H9 (cell line): ENCODE measurements around the gene NUP160. TPM values are rescaled to one million over a fixed set of nuclear protein-coding genes. Genes with fewer than 3 reads are reported as not detected.

Source experiments
- DNase-seq: peaks from one replicate; pipeline ENCODE4 v3.0.0-alpha.2; 2017
- H2AFZ ChIP-seq: one replicate; pipeline ENCODE4 v1.6.1; 2013; ENCODE audit warnings: mild to moderate bottlenecking, low read length, control low read depth, moderate library complexity
- H2AK5ac ChIP-seq: 2 replicates; pipeline ENCODE4 v1.6.1; 2013; ENCODE audit warnings: low read length, control low read depth, mixed read lengths; ENCODE audit not compliant: insufficient read length
- H2BK120ac ChIP-seq: one replicate; pipeline ENCODE4 v1.6.1; 2013; ENCODE audit warnings: low read depth, mild to moderate bottlenecking, low read length, control low read depth, inconsistent platforms; ENCODE audit not compliant: poor library complexity, severe bottlenecking
- H2BK12ac ChIP-seq: 2 replicates; pipeline ENCODE4 v1.6.1; 2013; ENCODE audit warnings: low read length, control low read depth, mixed read lengths, low read depth; ENCODE audit not compliant: insufficient read length
- H2BK15ac ChIP-seq: 2 replicates; pipeline ENCODE4 v1.6.1; 2013; ENCODE audit warnings: low read depth, low read length, control low read depth
- H2BK20ac ChIP-seq: one replicate; pipeline ENCODE4 v1.6.1; 2013; ENCODE audit warnings: low read depth, mild to moderate bottlenecking, low read length, control low read depth, inconsistent platforms; ENCODE audit not compliant: poor library complexity, severe bottlenecking
- H2BK5ac ChIP-seq: 2 replicates; pipeline ENCODE4 v1.6.1; 2013; ENCODE audit warnings: low read length, control low read depth, mixed read lengths; ENCODE audit not compliant: insufficient read length
- H3K14ac ChIP-seq: 2 replicates; pipeline ENCODE4 v1.6.1; 2013; ENCODE audit warnings: low read length, control low read depth; ENCODE audit not compliant: insufficient read depth
- H3K18ac ChIP-seq: 2 replicates; pipeline ENCODE4 v1.6.1; 2013; ENCODE audit warnings: low read depth, mild to moderate bottlenecking, mixed read lengths, low read length, control low read depth; ENCODE audit not compliant: insufficient read length
- H3K23ac ChIP-seq: 2 replicates; pipeline ENCODE4 v1.6.1; 2013; ENCODE audit warnings: low read length, control low read depth, mixed read lengths, low read depth; ENCODE audit not compliant: insufficient read length
- H3K23me2 ChIP-seq: 2 replicates; pipeline ENCODE4 v1.6.1; 2013; ENCODE audit warnings: low read depth, mild to moderate bottlenecking, mixed read lengths, low read length, control low read depth; ENCODE audit not compliant: insufficient read length, poor library complexity, severe bottlenecking
- H3K27ac ChIP-seq: 2 replicates; pipeline ENCODE4 v1.5.1; 2013; ENCODE audit warnings: low read length, control low read depth, mixed read lengths, low read depth; ENCODE audit not compliant: insufficient read length
- H3K27me3 ChIP-seq: 2 replicates; pipeline ENCODE4 v1.6.1; 2013; ENCODE audit warnings: low read length, control low read depth, inconsistent platforms; ENCODE audit not compliant: insufficient read depth
- H3K4ac ChIP-seq: 2 replicates; pipeline ENCODE4 v1.6.1; 2013; ENCODE audit warnings: low read depth, mild to moderate bottlenecking, control low read depth, inconsistent platforms, low read length, moderate library complexity
- H3K4me1 ChIP-seq: 2 replicates; pipeline ENCODE4 v1.6.1; 2013; ENCODE audit warnings: low read length, control low read depth, inconsistent platforms; ENCODE audit not compliant: insufficient read depth
- H3K4me2 ChIP-seq: 2 replicates; pipeline ENCODE4 v1.6.1; 2013; ENCODE audit warnings: low read length, control low read depth, mixed read lengths; ENCODE audit not compliant: insufficient read length, insufficient read depth
- H3K56ac ChIP-seq: 2 replicates; pipeline ENCODE4 v1.6.1; 2013; ENCODE audit warnings: low read depth, mild to moderate bottlenecking, mixed read lengths, low read length, control low read depth; ENCODE audit not compliant: insufficient read length
- H3K79me1 ChIP-seq: 2 replicates; pipeline ENCODE4 v1.6.1; 2013; ENCODE audit warnings: low read depth, mild to moderate bottlenecking, moderate library complexity, low read length, control low read depth, inconsistent platforms; ENCODE audit not compliant: insufficient read depth, poor library complexity, severe bottlenecking
- H3K79me2 ChIP-seq: 2 replicates; pipeline ENCODE4 v1.6.1; 2013; ENCODE audit warnings: low read length, control low read depth, inconsistent platforms; ENCODE audit not compliant: insufficient read depth
- H3K9ac ChIP-seq: 2 replicates; pipeline ENCODE4 v1.6.1; 2013; ENCODE audit warnings: low read length, control low read depth, mixed read lengths; ENCODE audit not compliant: insufficient read length; ENCODE audit errors: extremely low read depth
- H3K9me3 ChIP-seq: one replicate; pipeline ENCODE4 v1.6.1; 2013; ENCODE audit warnings: low read depth, low read length, inconsistent platforms; ENCODE audit not compliant: control insufficient read depth
- H3T11ph ChIP-seq: one replicate; pipeline ENCODE4 v1.6.1; 2013; ENCODE audit warnings: mild to moderate bottlenecking, low read length, control low read depth, inconsistent platforms
- H4K20me1 ChIP-seq: one replicate; pipeline ENCODE4 v1.6.1; 2013; ENCODE audit not compliant: control insufficient read depth, insufficient read length, insufficient read depth
- H4K5ac ChIP-seq: 2 replicates; pipeline ENCODE4 v1.6.1; 2013; ENCODE audit warnings: low read depth, mild to moderate bottlenecking, mixed read lengths, low read length, control low read depth; ENCODE audit not compliant: insufficient read length
- H4K8ac ChIP-seq: replicated peaks from 2 replicates; pipeline ENCODE4 v1.6.1; 2013; ENCODE audit warnings: low read length, control low read depth, mixed read lengths, low read depth; ENCODE audit not compliant: insufficient read length
- H4K91ac ChIP-seq: 2 replicates; pipeline ENCODE4 v1.6.1; 2013; ENCODE audit warnings: low read depth, mild to moderate bottlenecking, moderate library complexity, mixed read lengths, low read length, control low read depth; ENCODE audit not compliant: insufficient read length
- H3K27ac Mint-ChIP-seq, 3 experiments: 2 replicates in 2 of 3; 3 replicates in 1 of 3; pipeline ENCODE4 v1.8.0; 2020 to 2021; ENCODE audit warnings: mixed read lengths in 3 of 3, mild to moderate bottlenecking in 1 of 3, moderate library complexity in 1 of 3
- H3K27me3 Mint-ChIP-seq: 2 replicates; pipeline ENCODE4 v1.8.0; 2021; ENCODE audit warnings: low read depth, mild to moderate bottlenecking, moderate library complexity, mixed read lengths
- H3K36me3 Mint-ChIP-seq, 3 experiments: 2 replicates in 2 of 3; 3 replicates in 1 of 3; pipeline ENCODE4 v1.8.0; 2020 to 2021; ENCODE audit warnings: low read depth in 3 of 3, mixed read lengths in 3 of 3; ENCODE audit not compliant: insufficient read depth in 1 of 3
- H3K4me1 Mint-ChIP-seq, 2 experiments: 2 replicates each; pipeline ENCODE4 v1.8.0; 2020; ENCODE audit warnings: mixed read lengths in 2 of 2
- H3K4me3 Mint-ChIP-seq, 2 experiments: 2 replicates in 1 of 2; 3 replicates in 1 of 2; pipeline ENCODE4 v1.8.0; 2020 to 2021; ENCODE audit warnings: mild to moderate bottlenecking in 2 of 2, mixed read lengths in 2 of 2, moderate library complexity in 1 of 2
- H3K9me3 Mint-ChIP-seq, 2 experiments: 2 replicates in 1 of 2; 3 replicates in 1 of 2; pipeline ENCODE4 v1.8.0; 2020; ENCODE audit warnings: mild to moderate bottlenecking in 2 of 2, mixed read lengths in 2 of 2, moderate library complexity in 1 of 2
- CTCF ChIP-seq: fragments of 200-600 bp; sonication (generic); conservative IDR thresholded peaks from 3 replicates; pipeline ENCODE4 v1.8.0; 2021; ENCODE audit warnings: antibody characterized with exemption, mild to moderate bottlenecking
- WGBS: extraction: QIAGEN DNeasy Blood & Tissue Kit; methylation state at CpG from one replicate; pipeline ENCODE4 v1.1.7; 2013; ENCODE audit warnings: missing lambda C conversion rate, low lambda C conversion rate, mixed read lengths; ENCODE audit not compliant: insufficient read length; ENCODE audit errors: extremely low coverage; 5-methylcytosine and 5-hydroxymethylcytosine counted together
- total RNA-seq: library from RNA; stranded (reverse); gene quantifications from 2 replicates; pipeline ENCODE4 v1.2.1, GENCODE V29; 2021

Gene NUP160
- total RNA-seq, 1 experiment from 2014 or later, result 86.1 TPM

GRCh38 chr11:47861728-47862127 lies 13.6 kb upstream of the NUP160 start:
- no peaks in the 10 kb centered on the region for H3K27me3 Mint-ChIP-seq
- Histone ChIP-seq H3T11ph (no peak overlapping the region), H3K79me2 (no peaks in the 10 kb centered on the region), H4K8ac (no peak overlapping the region), H3K56ac (no peak overlapping the region), H2BK12ac (no peak overlapping the region), H3K4ac (no peak overlapping the region), H4K20me1 (no peaks in the 10 kb centered on the region), H2BK20ac (no peak overlapping the region), H3K18ac (no peak overlapping the region), H3K27me3 (no peaks in the 10 kb centered on the region), H3K4me2 (no peak overlapping the region), H3K23ac (no peak overlapping the region), H2BK120ac (no peak overlapping the region), H4K91ac (no peak overlapping the region), H2AFZ (no peak overlapping the region), H3K9ac (no peak overlapping the region), H4K5ac (no peak overlapping the region), H3K79me1 (no peaks in the 10 kb centered on the region), H3K23me2 (no peaks in the 10 kb centered on the region), H2BK5ac (no peak overlapping the region), H3K9me3 (no peaks in the 10 kb centered on the region), H2BK15ac (no peak overlapping the region), H2AK5ac (no peak overlapping the region), H3K27ac (no peak overlapping the region), H3K4me1 (no peaks in the 10 kb centered on the region), H3K14ac (no peak overlapping the region)
- H3K27ac Mint-ChIP-seq, result no peak overlapping the region
- no peaks in the 10 kb centered on the region for H3K9me3 Mint-ChIP-seq
- H3K4me3 Mint-ChIP-seq, result no peak overlapping the region
- H3K4me1 Mint-ChIP-seq, result no peaks in the 10 kb centered on the region
- DNase-seq, result no peak
- no CpG with 5 or more reads among the region's 4 CpGs for WGBS
- TF ChIP-seq CTCF, result no peak
- no peaks in the 10 kb centered on the region for H3K36me3 Mint-ChIP-seq
